Hepatocyte (in vitro differentiated cells): ENCODE results near the gene NUDT16L1. TPM values are rescaled to one million over a fixed set of nuclear protein-coding genes. Genes with fewer than 3 reads are reported as not detected.

Experiments
- DNase-seq: peaks from one replicate; pipeline ENCODE4 v3.0.0-alpha.2; 2016; ENCODE audit warnings: low spot score
- H2AFZ ChIP-seq: fragments of 200-600 bp; sonication (generic); 2 replicates; pipeline ENCODE4 v1.6.0; 2016; ENCODE audit warnings: antibody characterized with exemption, mild to moderate bottlenecking
- H3K27ac ChIP-seq: fragments of 200-600 bp; sonication (generic); 2 replicates; pipeline ENCODE4 v1.5.1; 2016; ENCODE audit warnings: mild to moderate bottlenecking
- H3K27me3 ChIP-seq: fragments of 200-600 bp; sonication (generic); 2 replicates; pipeline ENCODE4 v1.6.1; 2016
- H3K36me3 ChIP-seq: fragments of 200-600 bp; sonication (generic); replicated peaks from 2 replicates; pipeline ENCODE4 v1.5.1; 2016; ENCODE audit warnings: low read depth; ENCODE audit not compliant: insufficient read depth
- H3K4me1 ChIP-seq: fragments of 200-600 bp; sonication (generic); 2 replicates; pipeline ENCODE4 v1.5.1; 2016; ENCODE audit warnings: mild to moderate bottlenecking, moderate library complexity; ENCODE audit not compliant: insufficient read depth
- H3K4me2 ChIP-seq: fragments of 200-600 bp; sonication (generic); 2 replicates; pipeline ENCODE4 v1.6.0; 2016
- H3K4me3 ChIP-seq: fragments of 200-600 bp; sonication (generic); 2 replicates; pipeline ENCODE4 v1.5.1; 2016; ENCODE audit warnings: mild to moderate bottlenecking
- H3K79me2 ChIP-seq: fragments of 200-600 bp; sonication (generic); 2 replicates; pipeline ENCODE4 v1.6.0; 2017; ENCODE audit warnings: mild to moderate bottlenecking
- H3K9me2 ChIP-seq: fragments of 200-600 bp; sonication (generic); replicated peaks from 2 replicates; pipeline ENCODE4 v1.6.0; 2017; ENCODE audit warnings: mild to moderate bottlenecking; ENCODE audit not compliant: insufficient read depth
- H3K9me3 ChIP-seq: fragments of 200-600 bp; sonication (generic); 2 replicates; pipeline ENCODE4 v1.5.1; 2016; ENCODE audit warnings: low read depth, mild to moderate bottlenecking
- H4K20me1 ChIP-seq: fragments of 200-600 bp; sonication (generic); 2 replicates; pipeline ENCODE4 v1.6.0; 2016; ENCODE audit warnings: mild to moderate bottlenecking; ENCODE audit not compliant: insufficient read depth, poor library complexity, severe bottlenecking
- EZH2 ChIP-seq: fragments of 200-600 bp; sonication (generic); IDR thresholded peaks from 2 replicates; pipeline ENCODE4 v1.6.1; 2016; ENCODE audit warnings: antibody characterized with exemption, mild to moderate bottlenecking, borderline replicate concordance
- EZH2phosphoT487 ChIP-seq: fragments of 200-600 bp; sonication (generic); IDR thresholded peaks from one replicate; pipeline ENCODE4 v1.6.1; 2018; ENCODE audit warnings: antibody characterized with exemption, mild to moderate bottlenecking, low read depth, moderate library complexity; ENCODE audit not compliant: unreplicated experiment, severe bottlenecking
- WGBS: methylation state at CpG from one replicate; pipeline ENCODE4 v1.1.6; 2016; ENCODE audit warnings: low lambda C conversion rate; ENCODE audit errors: missing lambda C conversion rate; 5-methylcytosine and 5-hydroxymethylcytosine counted together
- polyA plus RNA-seq: library from polyadenylated mRNA; unstranded; fragments of >200 nt; fragmentation: Nextera tagmentation; extraction: Ambion mirVana; gene quantifications from 2 replicates; pipeline ENCODE4 v1.2.1, GENCODE V29; 2016
- total RNA-seq: library from RNA; depleted of rRNA; stranded (reverse); fragments of >200 nt; gene quantifications from 2 replicates; pipeline ENCODE4 v1.2.3, GENCODE V29; 2014
- TF ChIP-seq, protein P1 (sequence below): fragments of 200-600 bp; sonication (generic); IDR thresholded peaks from 2 replicates; pipeline ENCODE4 v1.5.1; 2016; ENCODE audit warnings: antibody characterized with exemption, mild to moderate bottlenecking; ENCODE audit not compliant: poor library complexity

NUDT16L1 gene
- total and polyA plus RNA-seq, 2 experiments from 2014 or later: 54.8 to 80.5 TPM

DNA sequence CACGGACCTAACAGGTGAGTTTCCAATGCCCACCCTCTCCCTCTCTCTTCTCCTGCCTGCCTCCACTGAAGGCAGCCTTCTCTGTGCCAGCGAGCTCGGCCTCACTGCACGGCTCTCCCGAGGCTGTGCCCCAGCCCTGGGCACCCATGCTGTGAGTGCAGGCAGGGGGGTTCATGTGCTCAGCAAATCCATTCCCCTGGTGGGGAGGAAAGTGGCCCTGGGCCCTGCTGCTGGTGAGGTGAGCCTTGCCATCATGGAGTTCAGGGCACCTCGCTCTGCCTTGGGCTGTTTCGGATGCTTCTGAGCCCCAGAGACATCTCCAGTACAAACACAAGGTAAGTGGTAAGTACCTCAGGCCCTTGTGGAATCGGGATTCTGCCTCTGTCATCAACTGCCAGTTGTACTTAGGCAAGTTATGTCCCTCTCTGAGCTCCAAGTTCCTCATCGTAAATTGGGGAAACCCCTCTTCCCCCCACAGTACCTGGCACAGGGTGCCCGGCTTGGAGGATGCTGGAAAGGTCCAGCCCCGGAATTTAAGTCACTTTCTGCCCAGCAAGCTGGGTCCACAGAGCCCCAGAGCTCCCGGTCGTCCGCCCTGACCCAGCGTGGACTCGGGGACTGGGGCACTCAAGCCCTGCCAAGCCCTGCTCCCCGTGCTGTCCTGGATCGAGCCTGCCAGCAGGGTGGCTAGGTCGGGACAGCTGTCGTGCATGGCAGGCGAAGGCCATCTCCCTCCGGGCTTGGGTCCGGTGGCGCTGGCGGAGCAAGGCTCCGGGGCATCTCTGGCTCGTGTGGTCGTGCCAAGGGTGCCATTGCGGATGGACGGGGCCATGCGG, 684 bp upstream of the NUDT16L1 start:
- Histone ChIP-seq H3K79me2 (peaks cover 17% of the 10 kb centered on the region), H4K20me1 (no peaks in the 10 kb centered on the region), H3K9me2 (no peaks in the 10 kb centered on the region), H3K27ac (peak overlapping the region; percentile 59), H3K27me3 (no peaks in the 10 kb centered on the region), H3K4me3 (peak overlapping the region; percentile 25), H2AFZ (no peak overlapping the region), H3K4me2 (peak overlapping the region; percentile 94), H3K36me3 (no peaks in the 10 kb centered on the region), H3K9me3 (no peaks in the 10 kb centered on the region), H3K4me1 (peaks cover 19% of the 10 kb centered on the region)
- DNase-seq: peak; percentile 25
- TF ChIP-seq, protein P1, sequence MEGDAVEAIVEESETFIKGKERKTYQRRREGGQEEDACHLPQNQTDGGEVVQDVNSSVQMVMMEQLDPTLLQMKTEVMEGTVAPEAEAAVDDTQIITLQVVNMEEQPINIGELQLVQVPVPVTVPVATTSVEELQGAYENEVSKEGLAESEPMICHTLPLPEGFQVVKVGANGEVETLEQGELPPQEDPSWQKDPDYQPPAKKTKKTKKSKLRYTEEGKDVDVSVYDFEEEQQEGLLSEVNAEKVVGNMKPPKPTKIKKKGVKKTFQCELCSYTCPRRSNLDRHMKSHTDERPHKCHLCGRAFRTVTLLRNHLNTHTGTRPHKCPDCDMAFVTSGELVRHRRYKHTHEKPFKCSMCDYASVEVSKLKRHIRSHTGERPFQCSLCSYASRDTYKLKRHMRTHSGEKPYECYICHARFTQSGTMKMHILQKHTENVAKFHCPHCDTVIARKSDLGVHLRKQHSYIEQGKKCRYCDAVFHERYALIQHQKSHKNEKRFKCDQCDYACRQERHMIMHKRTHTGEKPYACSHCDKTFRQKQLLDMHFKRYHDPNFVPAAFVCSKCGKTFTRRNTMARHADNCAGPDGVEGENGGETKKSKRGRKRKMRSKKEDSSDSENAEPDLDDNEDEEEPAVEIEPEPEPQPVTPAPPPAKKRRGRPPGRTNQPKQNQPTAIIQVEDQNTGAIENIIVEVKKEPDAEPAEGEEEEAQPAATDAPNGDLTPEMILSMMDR: no peak
- no peak for TF ChIP-seq EZH2
- TF ChIP-seq EZH2phosphoT487: no peak
- 36% methylated on average over 31 of the region's 31 CpGs for WGBS

DNA sequence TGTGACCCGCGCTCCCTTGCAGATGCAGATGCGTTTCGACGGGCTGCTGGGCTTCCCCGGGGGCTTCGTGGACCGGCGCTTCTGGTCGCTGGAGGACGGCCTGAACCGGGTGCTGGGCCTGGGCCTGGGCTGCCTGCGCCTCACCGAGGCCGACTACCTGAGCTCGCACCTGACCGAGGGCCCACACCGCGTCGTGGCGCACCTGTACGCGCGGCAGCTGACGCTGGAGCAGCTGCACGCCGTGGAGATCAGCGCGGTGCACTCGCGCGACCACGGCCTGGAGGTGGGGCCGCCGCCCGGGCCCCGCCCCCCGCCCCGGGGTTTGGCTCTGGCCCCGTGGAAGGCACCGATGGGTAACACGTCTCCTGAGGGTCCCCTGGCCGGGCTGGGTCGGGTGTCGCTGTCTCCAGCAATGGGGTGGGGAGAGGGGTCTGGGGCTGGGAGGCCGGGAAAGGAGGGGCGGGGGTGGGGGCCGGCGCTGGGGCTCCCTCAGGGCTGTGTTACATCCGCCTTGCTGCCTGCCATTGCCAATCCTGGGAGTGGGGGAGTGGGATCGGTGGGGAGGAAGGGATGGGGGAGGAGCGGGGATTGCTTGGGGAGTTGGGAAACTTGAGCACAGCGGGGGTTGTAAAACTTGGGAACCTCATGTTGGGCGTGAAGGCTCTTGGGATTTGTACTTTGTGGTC, 737 bp downstream of the NUDT16L1 start:
- Histone ChIP-seq H4K20me1 (no peaks in the 10 kb centered on the region), H3K4me3 (peak overlapping the region; percentile 90), H3K4me2 (peak overlapping the region; percentile 91), H3K27ac (peak overlapping the region; percentile 91), H3K27me3 (no peaks in the 10 kb centered on the region), H3K79me2 (peaks cover 17% of the 10 kb centered on the region), H3K4me1 (peaks cover 19% of the 10 kb centered on the region), H2AFZ (peak overlapping the region; percentile 30), H3K9me2 (no peaks in the 10 kb centered on the region), H3K9me3 (no peaks in the 10 kb centered on the region), H3K36me3 (no peaks in the 10 kb centered on the region)
- peak; percentile 76 for DNase-seq
- TF ChIP-seq EZH2: no peak
- WGBS: 0% methylated on average over 31 of the region's 54 CpGs

DNA sequence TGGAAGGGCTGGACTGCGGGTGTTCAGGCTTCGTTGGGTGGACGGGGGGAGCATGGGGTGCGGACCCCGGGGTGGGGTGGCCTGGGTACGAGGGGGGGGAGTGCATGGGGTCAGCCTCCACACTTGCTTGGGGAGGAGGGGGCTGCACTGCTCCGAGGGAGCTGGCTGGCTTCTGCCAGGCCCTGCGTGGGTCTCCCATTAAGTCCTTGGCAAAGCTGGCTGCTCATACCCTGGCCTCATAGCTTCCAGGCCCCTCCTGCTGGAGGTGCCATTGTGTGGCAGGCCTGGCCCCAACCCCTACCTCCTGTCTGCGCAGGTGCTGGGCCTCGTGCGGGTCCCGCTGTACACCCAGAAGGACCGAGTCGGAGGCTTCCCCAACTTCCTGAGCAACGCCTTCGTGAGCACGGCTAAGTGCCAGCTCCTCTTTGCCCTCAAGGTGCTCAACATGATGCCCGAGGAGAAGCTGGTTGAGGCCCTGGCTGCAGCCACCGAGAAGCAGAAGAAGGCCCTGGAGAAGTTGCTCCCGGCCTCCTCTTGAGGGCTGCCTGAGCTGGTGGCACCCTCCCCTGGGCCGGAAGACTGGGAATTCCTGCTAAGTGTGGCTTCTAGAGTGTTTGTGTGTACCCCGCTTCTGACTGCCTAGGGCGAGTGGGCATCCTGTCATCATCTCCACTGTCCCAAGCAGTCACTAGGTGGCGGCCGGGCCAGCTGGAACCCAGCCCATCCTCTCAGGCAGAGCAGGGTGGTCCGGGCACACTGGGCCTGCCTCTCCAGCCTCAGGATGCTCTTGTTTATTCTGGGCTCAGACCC, 1.5 kb downstream of the NUDT16L1 start:
- H4K20me1 ChIP-seq: no peaks in the 10 kb centered on the region
- peaks cover 17% of the 10 kb centered on the region for H3K79me2 ChIP-seq
- WGBS: 89% methylated on average over 18 of the region's 26 CpGs
- H2AFZ ChIP-seq: no peak overlapping the region
- no peaks in the 10 kb centered on the region for H3K27me3 ChIP-seq
- H3K4me1 ChIP-seq: peaks cover 19% of the 10 kb centered on the region
- no peaks in the 10 kb centered on the region for H3K9me3 ChIP-seq
- peak overlapping the region; percentile 90 for H3K4me3 ChIP-seq
- no peak for TF ChIP-seq EZH2
- TF ChIP-seq, protein P1: no peak
- no peak for TF ChIP-seq EZH2phosphoT487
- DNase-seq: no peak
- H3K4me2 ChIP-seq: peak overlapping the region; percentile 91
- H3K36me3 ChIP-seq: no peaks in the 10 kb centered on the region
- no peaks in the 10 kb centered on the region for H3K9me2 ChIP-seq
- peak overlapping the region; percentile 91 for H3K27ac ChIP-seq
